ENCODE results near the gene C16orf74. TPM values are rescaled to one million over a fixed set of nuclear protein-coding genes. Genes with fewer than 3 reads are reported as not detected.
A peak's percentile ranks its signal among the peaks of the same experiment; 100 is the strongest.

The C16orf74 gene
- total RNA-seq, 1 donor = 8.2 TPM

GRCh38 chr16:85659805-85660511, 90.9 kb downstream of the C16orf74 start:
- TF ChIP-seq CTCF (IDR thresholded peaks at IDR 0.05; ENCODE audit: insufficient read depth, low read depth, low read length) = peak; percentile 96
- no peak overlapping the region for H3K4me3 ChIP-seq (ENCODE audit: low read depth, low read length)
- peak; percentile 53 for DNase-seq (ENCODE audit: low read depth)

GRCh38 chr16:85659336-85659735, 91.6 kb downstream of the C16orf74 start:
- no peak for DNase-seq (ENCODE audit: low read depth)
- no peak for TF ChIP-seq CTCF (IDR thresholded peaks at IDR 0.05; ENCODE audit: insufficient read depth, low read depth, low read length)
- H3K4me3 ChIP-seq (ENCODE audit: low read depth, low read length) = no peak overlapping the region

- no peak overlapping the region for H3K4me3 ChIP-seq (ENCODE audit: low read depth, low read length)
- DNase-seq (ENCODE audit: low read depth) = no peak
- no peak for TF ChIP-seq CTCF (IDR thresholded peaks at IDR 0.05; ENCODE audit: insufficient read depth, low read depth, low read length)
Measured at GRCh38 chr16:85658504-85659326, 92.2 kb downstream of the C16orf74 start.

DNA sequence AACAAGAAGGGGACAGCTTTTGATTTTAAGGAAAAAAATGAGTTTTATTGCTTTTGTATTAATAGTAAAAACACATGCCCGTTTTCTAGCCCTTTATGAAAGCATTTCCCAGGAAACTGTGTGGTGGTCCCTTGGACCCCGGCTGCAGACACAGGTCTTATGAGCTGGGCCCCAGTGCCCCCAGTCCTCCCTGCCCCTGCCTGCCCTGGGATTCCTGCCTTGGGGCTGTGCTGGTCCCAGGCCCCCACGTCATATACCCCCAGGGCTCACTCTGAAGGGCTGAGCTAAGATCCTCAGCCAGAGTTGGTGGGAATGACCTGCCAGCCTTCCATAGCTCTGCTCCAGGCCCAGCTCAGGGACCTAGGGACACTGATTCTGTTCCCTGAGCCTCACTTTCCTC, 92.9 kb downstream of the C16orf74 start:
- no peak for DNase-seq (ENCODE audit: low read depth)
- no peak for TF ChIP-seq CTCF (IDR thresholded peaks at IDR 0.05; ENCODE audit: insufficient read depth, low read depth, low read length)
- no peak overlapping the region for H3K4me3 ChIP-seq (ENCODE audit: low read depth, low read length)

Small RNA genes within 50 kb of the gene (small RNA-seq; reads per million reads assigned to genes)
- not detected for gene RN7SL381P
- not detected for gene RNU1-103P

Other genes with a start within 250 kb of the C16orf74 start
- 48.4 and 53.1 TPM in 2 replicates for gene GSE1, start 137.8 kb downstream of the C16orf74 start, total RNA-seq
- gene GINS2, start 62.1 kb downstream of the C16orf74 start, total RNA-seq = 5.8 and 8.6 TPM in 2 replicates
- 30.2 and 38.3 TPM in 2 replicates for gene EMC8, start 48.4 kb upstream of the C16orf74 start, total RNA-seq
- gene COX4I1, start 48.6 kb upstream of the C16orf74 start, total RNA-seq = 258 and 337 TPM in 2 replicates
- not detected in 2 replicates for gene IRF8, start 148.1 kb upstream of the C16orf74 start, total RNA-seq

Data from fibroblast of villous mesenchyme (primary cell).